ENCODE data around the gene PM20D1.
"Not testable (repeated sequence)": the region's sequence is repeated elsewhere in the genome, so short reads cannot be mapped to it uniquely, and the experiment has no call there.

The PM20D1 gene

GRCh38 chr1:205849619-205850355, at the start of gene PM20D1:
Gene PM20D1 (minus strand): TSS chr1:205850132. CDS start chr1:205850072, 60 bp downstream.
- no peak for FAIRE-seq

- FAIRE-seq, result no peak
Measured at GRCh38 chr1:205896351-205896750, 46.4 kb upstream of the PM20D1 start.

- not testable (repeated sequence) for FAIRE-seq
Measured at GRCh38 chr1:205894119-205894518, 44.2 kb upstream of the PM20D1 start.

GRCh38 chr1:205892175-205892574, 42.2 kb upstream of the PM20D1 start:
- FAIRE-seq, result not testable (repeated sequence)

GRCh38 chr1:205891481-205891880, 41.5 kb upstream of the PM20D1 start:
- FAIRE-seq, result not testable (repeated sequence)

- not testable (repeated sequence) for FAIRE-seq
Measured at GRCh38 chr1:205890631-205891030, 40.7 kb upstream of the PM20D1 start.

- FAIRE-seq, result not testable (repeated sequence)
Measured at GRCh38 chr1:205889706-205890105, 39.8 kb upstream of the PM20D1 start.

GRCh38 chr1:205889006-205889405, 39.1 kb upstream of the PM20D1 start:
- FAIRE-seq, result not testable (repeated sequence)

- no peak for FAIRE-seq
Measured at GRCh38 chr1:205883792-205884191, 33.9 kb upstream of the PM20D1 start.

- FAIRE-seq, result no peak
Measured at GRCh38 chr1:205880923-205881322, 31.0 kb upstream of the PM20D1 start.

GRCh38 chr1:205879974-205880373, 30.0 kb upstream of the PM20D1 start:
- no peak for FAIRE-seq

- FAIRE-seq, result no peak
Measured at GRCh38 chr1:205878026-205878425, 28.1 kb upstream of the PM20D1 start.

GRCh38 chr1:205873148-205873547, 23.2 kb upstream of the PM20D1 start:
- FAIRE-seq, result not testable (repeated sequence)

- FAIRE-seq, result no peak
Measured at GRCh38 chr1:205870236-205870635, 20.3 kb upstream of the PM20D1 start.

- FAIRE-seq, result no peak
Measured at GRCh38 chr1:205861540-205861939, 11.6 kb upstream of the PM20D1 start.

GRCh38 chr1:205858141-205858961, 8.4 kb upstream of the PM20D1 start:
- FAIRE-seq, result no peak

GRCh38 chr1:205857501-205857900, 7.6 kb upstream of the PM20D1 start:
- FAIRE-seq, result not testable (repeated sequence)

GRCh38 chr1:205856433-205856832, 6.5 kb upstream of the PM20D1 start:
- FAIRE-seq, result no peak

GRCh38 chr1:205852969-205853368, 3.0 kb upstream of the PM20D1 start:
- FAIRE-seq, result no peak

GRCh38 chr1:205851993-205852392, 2.1 kb upstream of the PM20D1 start:
- FAIRE-seq, result no peak

- FAIRE-seq, result no peak
Measured at GRCh38 chr1:205843036-205843859, 6.7 kb downstream of the PM20D1 start.

GRCh38 chr1:205842229-205842628, 7.7 kb downstream of the PM20D1 start:
- FAIRE-seq, result no peak
